Activated CD8-positive, alpha-beta memory T cell treated with anti-CD3 and anti-CD28 coated beads for 1 hour (primary cell): ENCODE data around the gene BLID.

Experiments used
- DNase-seq, 2 donors: peaks; one replicate each; pipeline ENCODE4 v3.0.0-alpha.2; 2020; ENCODE audit warnings: low read depth in 1 of 2; ENCODE audit errors: extremely low read depth in 1 of 2

The BLID gene

GRCh38 chr11:122140500-122140899 is 24.5 kb upstream of the BLID start:
- no peak for DNase-seq

- DNase-seq = no peak
Measured at GRCh38 chr11:122139595-122139866, 23.5 kb upstream of the BLID start.

GRCh38 chr11:122138744-122139594 is 23.0 kb upstream of the BLID start:
- DNase-seq = no peak

- no peak for DNase-seq
Measured at GRCh38 chr11:122137078-122137793, 21.2 kb upstream of the BLID start.

GRCh38 chr11:122131126-122131525 is 15.1 kb upstream of the BLID start:
- no peak for DNase-seq

- no peak for DNase-seq
Measured at GRCh38 chr11:122128146-122128545, 12.1 kb upstream of the BLID start.

GRCh38 chr11:122127020-122127419 is 11.0 kb upstream of the BLID start:
- DNase-seq = no peak

GRCh38 chr11:122126024-122126688 is 10.1 kb upstream of the BLID start:
- no peak for DNase-seq

- DNase-seq = no peak
Measured at GRCh38 chr11:122123263-122123929, 7.4 kb upstream of the BLID start.

- no peak for DNase-seq
Measured at GRCh38 chr11:122122179-122122578, 6.2 kb upstream of the BLID start.

- no peak for DNase-seq
Measured at GRCh38 chr11:122120096-122120495, 4.1 kb upstream of the BLID start.

GRCh38 chr11:122116591-122116990 is 576 bp upstream of the BLID start:
- no peak for DNase-seq

- no peak for DNase-seq
Measured at GRCh38 chr11:122114976-122115375, 1.0 kb downstream of the BLID start.

- no peak for DNase-seq
Measured at GRCh38 chr11:122113836-122114825, 1.9 kb downstream of the BLID start.

GRCh38 chr11:122112470-122113365 is 3.3 kb downstream of the BLID start:
- no peak for DNase-seq

GRCh38 chr11:122109932-122110331 is 6.1 kb downstream of the BLID start:
- DNase-seq = no peak

GRCh38 chr11:122108828-122109227 is 7.2 kb downstream of the BLID start:
- DNase-seq = no peak

GRCh38 chr11:122108192-122108799 is 7.7 kb downstream of the BLID start:
- no peak for DNase-seq

- no peak for DNase-seq
Measured at GRCh38 chr11:122107566-122107965, 8.4 kb downstream of the BLID start.
